Gastroesophageal sphincter (tissue), 3 donors: ENCODE measurements around the gene COL5A1.

Experiments used
- CTCF ChIP-seq, 4 experiments: fragments of 200-600 bp in 2 of 4; fragments of 450-650 bp in 2 of 4; sonication (generic) in 1 of 4; IDR thresholded peaks; one replicate each; pipeline ENCODE4 v1.5.1; 2017 to 2019; ENCODE audit warnings: antibody characterized with exemption in 4 of 4, mild to moderate bottlenecking in 2 of 4, moderate library complexity in 2 of 4
- POLR2A ChIP-seq, 2 donors: fragments of 450-650 bp; IDR thresholded peaks; one replicate each; pipeline ENCODE4 v1.6.1; 2017; ENCODE audit warnings: antibody characterized with exemption in 2 of 2, mild to moderate bottlenecking in 2 of 2, moderate library complexity in 1 of 2
- POLR2AphosphoS5 ChIP-seq: sonication (generic); formaldehyde crosslinking; IDR thresholded peaks from one replicate; pipeline ENCODE4 v1.6.1; 2017; ENCODE audit warnings: antibody characterized with exemption

- TF ChIP-seq CTCF (IDR thresholded peaks at IDR 0.05) = no peak
- TF ChIP-seq POLR2AphosphoS5 = no peak
- no peak for TF ChIP-seq POLR2A (IDR thresholded peaks at IDR 0.05)
These were observed 20.6 kb upstream of the COL5A1 start for GRCh38 chr9:134620751-134621557.
